MM.1S (cell line): ENCODE results near the gene FLT1.

Experiments
- EZH2phosphoT487 ChIP-seq: fragments of 300-600 bp; sonication (generic); IDR thresholded peaks from 2 replicates; pipeline ENCODE4 v1.6.1; 2018; ENCODE audit warnings: antibody characterized with exemption, low read length
- TF ChIP-seq, protein P1 (sequence below): fragments of 300-600 bp; sonication (generic); IDR thresholded peaks from 2 replicates; pipeline ENCODE4 v1.5.1; 2016; ENCODE audit warnings: antibody characterized with exemption, low read length, mixed read lengths

DNA sequence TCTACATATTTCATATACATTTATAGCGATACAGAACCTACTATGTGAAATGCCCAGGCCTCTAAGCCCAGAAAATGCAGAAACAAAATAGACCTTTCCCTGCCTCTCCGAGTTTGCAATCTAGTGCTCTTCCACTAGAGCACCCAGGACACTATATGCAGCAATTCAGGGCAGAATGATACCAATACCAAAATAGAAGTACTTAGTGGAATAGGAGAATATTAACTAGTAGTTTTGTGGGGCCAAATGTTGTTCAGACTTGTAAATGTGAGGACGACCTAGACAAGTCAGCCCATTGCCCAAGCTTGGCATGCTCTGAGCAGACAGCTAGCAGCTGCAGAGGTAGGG is 35.8 kb upstream of the FLT1 start:
- no peak for TF ChIP-seq EZH2phosphoT487
- TF ChIP-seq, protein P1, sequence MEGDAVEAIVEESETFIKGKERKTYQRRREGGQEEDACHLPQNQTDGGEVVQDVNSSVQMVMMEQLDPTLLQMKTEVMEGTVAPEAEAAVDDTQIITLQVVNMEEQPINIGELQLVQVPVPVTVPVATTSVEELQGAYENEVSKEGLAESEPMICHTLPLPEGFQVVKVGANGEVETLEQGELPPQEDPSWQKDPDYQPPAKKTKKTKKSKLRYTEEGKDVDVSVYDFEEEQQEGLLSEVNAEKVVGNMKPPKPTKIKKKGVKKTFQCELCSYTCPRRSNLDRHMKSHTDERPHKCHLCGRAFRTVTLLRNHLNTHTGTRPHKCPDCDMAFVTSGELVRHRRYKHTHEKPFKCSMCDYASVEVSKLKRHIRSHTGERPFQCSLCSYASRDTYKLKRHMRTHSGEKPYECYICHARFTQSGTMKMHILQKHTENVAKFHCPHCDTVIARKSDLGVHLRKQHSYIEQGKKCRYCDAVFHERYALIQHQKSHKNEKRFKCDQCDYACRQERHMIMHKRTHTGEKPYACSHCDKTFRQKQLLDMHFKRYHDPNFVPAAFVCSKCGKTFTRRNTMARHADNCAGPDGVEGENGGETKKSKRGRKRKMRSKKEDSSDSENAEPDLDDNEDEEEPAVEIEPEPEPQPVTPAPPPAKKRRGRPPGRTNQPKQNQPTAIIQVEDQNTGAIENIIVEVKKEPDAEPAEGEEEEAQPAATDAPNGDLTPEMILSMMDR: no peak
